K562 (cell line): ENCODE data around the gene UCP3. TPM values are rescaled to one million over a fixed set of nuclear protein-coding genes. Genes with fewer than 3 reads are reported as not detected.
A peak's percentile ranks its signal among the peaks of the same experiment; 100 is the strongest.

Experiments
- AFF4 ChIP-seq: sonication (generic); formaldehyde crosslinking; IDR thresholded peaks from 2 replicates; pipeline ENCODE4 v1.8.0; 2023; ENCODE audit warnings: mild to moderate bottlenecking, missing genetic modification reagents
- BRF1 ChIP-seq: IDR thresholded peaks from 3 replicates; pipeline ENCODE4 v1.6.1; 2011; ENCODE audit warnings: borderline replicate concordance, mild to moderate bottlenecking; ENCODE audit not compliant: insufficient read length; ENCODE audit errors: extremely low read depth
- CC2D1A ChIP-seq: fragments of 450-650 bp; IDR thresholded peaks from 2 replicates; pipeline ENCODE4 v1.6.1; 2017; ENCODE audit warnings: mild to moderate bottlenecking
- CHD2 ChIP-seq: IDR thresholded peaks from 2 replicates; pipeline ENCODE4 v1.6.1; 2011; ENCODE audit warnings: low read depth, low read length
- DIDO1 ChIP-seq: fragments of 450-650 bp; IDR thresholded peaks from 2 replicates; pipeline ENCODE4 v1.6.1; 2016; ENCODE audit warnings: low read depth, missing biosample characterization, missing genetic modification characterization
- ELF2 ChIP-seq: fragments of 250-450 bp; sonication (Bioruptor Pico); IDR thresholded peaks from 2 replicates; pipeline ENCODE4 v1.5.0; 2021; ENCODE audit warnings: mild to moderate bottlenecking
- FOXJ3 ChIP-seq: sonication (generic); formaldehyde crosslinking; IDR thresholded peaks from 2 replicates; pipeline ENCODE4 v1.4.0; 2020; ENCODE audit warnings: mild to moderate bottlenecking, missing genetic modification reagents
- HNRNPUL1 ChIP-seq: fragments of 200-400 bp; formaldehyde crosslinking; IDR thresholded peaks from 2 replicates; pipeline ENCODE4 v1.6.1; 2017; ENCODE audit warnings: low read length
- HOXB6 ChIP-seq: fragments of 250-450 bp; sonication (Bioruptor Pico); IDR thresholded peaks from 2 replicates; pipeline ENCODE4 v1.5.1; 2022; ENCODE audit warnings: mild to moderate bottlenecking, borderline replicate concordance
- JUN ChIP-seq, 2 experiments: sonication (generic) in 1 of 2; formaldehyde crosslinking in 1 of 2; IDR thresholded peaks; 2 replicates each; pipeline versions ENCODE4 v1.6.1 to v1.8.0; 2012 to 2022; ENCODE audit warnings: borderline replicate concordance in 2 of 2, mild to moderate bottlenecking in 2 of 2, improper control_type of control experiment in 1 of 2, low read depth in 1 of 2, low read length in 1 of 2, missing genetic modification reagents in 1 of 2
- KDM4B ChIP-seq, 2 experiments: fragments of 450-650 bp in 1 of 2; sonication (generic) in 1 of 2; IDR thresholded peaks; 2 replicates each; pipeline ENCODE4 v1.6.1; 2016 to 2017; ENCODE audit warnings: borderline replicate concordance in 2 of 2, antibody characterized with exemption in 1 of 2, low read depth in 1 of 2, mild to moderate bottlenecking in 1 of 2
- KLF16 ChIP-seq: IDR thresholded peaks from 2 replicates; pipeline ENCODE4 v1.6.1; 2016; ENCODE audit warnings: antibody characterized with exemption
- LEF1 ChIP-seq: fragments of 450-650 bp; IDR thresholded peaks from 2 replicates; pipeline ENCODE4 v1.6.1; 2016; ENCODE audit warnings: mild to moderate bottlenecking
- MEF2A ChIP-seq: IDR thresholded peaks from 2 replicates; pipeline ENCODE4 v1.6.1; 2011; ENCODE audit warnings: low read depth, mild to moderate bottlenecking, low read length, moderate library complexity; ENCODE audit not compliant: control insufficient read depth
- POLR2G ChIP-seq: fragments of 200-400 bp; formaldehyde crosslinking; IDR thresholded peaks from 2 replicates; pipeline ENCODE4 v1.6.1; 2017; ENCODE audit warnings: low read depth, mild to moderate bottlenecking, antibody characterized with exemption, low read length, moderate library complexity
- RFX5 ChIP-seq: IDR thresholded peaks from 2 replicates; pipeline ENCODE4 v1.6.1; 2011; ENCODE audit warnings: low read depth, mild to moderate bottlenecking, improper control_type of control experiment, low read length
- SP1 ChIP-seq: sonication (generic); formaldehyde crosslinking; IDR thresholded peaks from 2 replicates; pipeline ENCODE4 v1.8.1; 2022; ENCODE audit warnings: mild to moderate bottlenecking, missing genetic modification reagents
- SREBF1 ChIP-seq: fragments of 150-350 bp; IDR thresholded peaks from 2 replicates; pipeline ENCODE4 v1.6.1; 2014; ENCODE audit warnings: antibody characterized with exemption, low read depth, low read length, borderline replicate concordance
- STAT5A ChIP-seq: IDR thresholded peaks from 2 replicates; pipeline ENCODE4 v1.6.1; 2012; ENCODE audit warnings: low read length, inconsistent platforms, borderline replicate concordance
- TAF15 ChIP-seq: fragments of 200-400 bp; formaldehyde crosslinking; IDR thresholded peaks from 2 replicates; pipeline ENCODE4 v1.6.1; 2017; ENCODE audit warnings: mild to moderate bottlenecking, low read depth, low read length, moderate library complexity
- TAL1 ChIP-seq: fragments of 450-650 bp; IDR thresholded peaks from 2 replicates; pipeline ENCODE4 v1.6.1; 2016; ENCODE audit warnings: mild to moderate bottlenecking
- WHSC1 ChIP-seq: IDR thresholded peaks from one replicate; pipeline ENCODE4 v1.6.1; 2012; ENCODE audit warnings: low read length, control low read depth, inconsistent platforms
- XRCC3 ChIP-seq: fragments of 450-650 bp; IDR thresholded peaks from 2 replicates; pipeline ENCODE4 v1.6.1; 2017; ENCODE audit warnings: mild to moderate bottlenecking, moderate library complexity
- YBX1 ChIP-seq: fragments of 450-650 bp; IDR thresholded peaks from 2 replicates; pipeline ENCODE4 v1.7.1; 2016; ENCODE audit warnings: mild to moderate bottlenecking
- ZC3H11A ChIP-seq: IDR thresholded peaks from 2 replicates; pipeline ENCODE4 v1.6.1; 2012; ENCODE audit warnings: low read depth, low read length, improper control_type of control experiment
- ZNF143 ChIP-seq: sonication (generic); formaldehyde crosslinking; IDR thresholded peaks from 2 replicates; pipeline ENCODE4 v1.9.0; 2022; ENCODE audit warnings: mild to moderate bottlenecking, missing genetic modification reagents
- ZNF408 ChIP-seq: fragments of 250-450 bp; sonication (Bioruptor Pico); IDR thresholded peaks from 2 replicates; pipeline ENCODE4 v1.4.0; 2020; ENCODE audit warnings: low read depth, mild to moderate bottlenecking, moderate library complexity
- ZNF707 ChIP-seq: fragments of 250-450 bp; sonication (Bioruptor Pico); conservative IDR thresholded peaks from 2 replicates; pipeline ENCODE4 v1.8.0; 2022; ENCODE audit warnings: inconsistent platforms, mild to moderate bottlenecking, moderate library complexity
- polyA plus RNA-seq, 8 experiments: library from polyadenylated mRNA; depleted of rRNA in 4 of 8; stranded (reverse) in 5 of 8; unstranded in 3 of 8; fragments of >200 nt; fragmentation: Nextera tagmentation in 2 of 8; fragmentation: Illumina TruSeq in 1 of 8; extraction: Ambion mirVana in 2 of 8; extraction: Trizol in 1 of 8; gene quantifications; 2 replicates each; pipeline versions ENCODE4 v1.2.1 to v1.2.3, GENCODE V29; 2011 to 2014; ENCODE audit warnings: inconsistent platforms in 1 of 8, missing spikeins in 1 of 8
- total RNA-seq, 7 experiments: library from RNA; depleted of rRNA in 6 of 7; stranded (reverse); fragments of >200 nt in 6 of 7; fragmentation: Illumina TruSeq in 2 of 7; extraction: Trizol in 2 of 7; gene quantifications; 2 replicates each; pipeline versions ENCODE4 v1.2.1 to v1.2.3, GENCODE V29; 2011 to 2021; ENCODE audit warnings: low replicate concordance in 1 of 7

UCP3 gene
- total and polyA plus RNA-seq, 9 of the 15 experiments (the other 6 are each of a cell fraction or from before 2014, with no cell fraction given): 0.05 to 0.65 (median 0.25) TPM; not detected in 2

GRCh38 chr11:73982990-73983740 is 25.7 kb downstream of the UCP3 start (continued):
- TF ChIP-seq ZC3H11A: no peak
- TF ChIP-seq CC2D1A: peak; percentile 72
- no peak for TF ChIP-seq HOXB6
- no peak for TF ChIP-seq FOXJ3 (CRISPR knock-in tag)
- peak; percentile 84; the same call in 1 of the 2 replicates for TF ChIP-seq AFF4
- TF ChIP-seq SREBF1: no peak
- no peak for TF ChIP-seq ZNF408 (CRISPR knock-in tag)
- peak; percentile 18; the same call in 1 of the 2 replicates for TF ChIP-seq MEF2A
- peak; percentile 82 for TF ChIP-seq LEF1
- TF ChIP-seq BRF1: no peak
- TF ChIP-seq ZNF707 (CRISPR knock-in tag): 0 out of 2 replicates have a peak, but pooled peaks have one; percentile 9
- peak; percentile 96 for TF ChIP-seq SP1
- TF ChIP-seq POLR2G: peak; percentile 95
- TF ChIP-seq HNRNPUL1: no peak
- TF ChIP-seq TAF15: no peak
- TF ChIP-seq ZNF143 (CRISPR knock-in tag): no peak
- peak in 1 of 2 experiments; percentile 80; a peak in 2 of 4 replicates for TF ChIP-seq KDM4B (IDR thresholded peaks at IDR 0.05; ENCODE audit: borderline replicate concordance in 2 of 2, low read depth in 1 of 2)
- TF ChIP-seq CHD2: peak; percentile 61; the same call in 1 of the 2 replicates
- TF ChIP-seq STAT5A: no peak
- TF ChIP-seq YBX1: no peak
- TF ChIP-seq JUN (IDR thresholded peaks at IDR 0.05; ENCODE audit: borderline replicate concordance, low read depth, low read length): peak; percentile 53; the same call in 1 of the 2 replicates
- peak; percentile 95; the same call in 1 of the 2 replicates for TF ChIP-seq JUN (CRISPR knock-in tag; IDR thresholded peaks at IDR 0.05; ENCODE audit: borderline replicate concordance)
- no peak for TF ChIP-seq WHSC1
- peak; percentile 69; the same call in 1 of the 2 replicates for TF ChIP-seq DIDO1 (tag)
- TF ChIP-seq KLF16: peak; percentile 31; the same call in 1 of the 2 replicates
- no peak for TF ChIP-seq TAL1
- TF ChIP-seq XRCC3: no peak
- TF ChIP-seq RFX5: peak; percentile 58; the same call in 1 of the 2 replicates
- no peak for TF ChIP-seq ELF2 (CRISPR knock-in tag)
